Esophagus mucosa (tissue), 1 donor: ENCODE measurements around the gene CAPRIN2. TPM values are rescaled to one million over a fixed set of nuclear protein-coding genes. Genes with fewer than 3 reads are reported as not detected.

Experiments
- ATAC-seq: fragments of 200-7000 bp; cut with Tn5 transposase; one replicate; pipeline ENCODE4 v1.9.1; 2020
- total RNA-seq: library from RNA; stranded (reverse); gene quantifications from one replicate; pipeline ENCODE4 v1.2.4, GENCODE V29; 2023
- donor health status: DM: yes; HTN: yes; CAD: no.

CAPRIN2 gene
- total RNA-seq, 1 donor from 2014 or later: 6.6 TPM

DNA sequence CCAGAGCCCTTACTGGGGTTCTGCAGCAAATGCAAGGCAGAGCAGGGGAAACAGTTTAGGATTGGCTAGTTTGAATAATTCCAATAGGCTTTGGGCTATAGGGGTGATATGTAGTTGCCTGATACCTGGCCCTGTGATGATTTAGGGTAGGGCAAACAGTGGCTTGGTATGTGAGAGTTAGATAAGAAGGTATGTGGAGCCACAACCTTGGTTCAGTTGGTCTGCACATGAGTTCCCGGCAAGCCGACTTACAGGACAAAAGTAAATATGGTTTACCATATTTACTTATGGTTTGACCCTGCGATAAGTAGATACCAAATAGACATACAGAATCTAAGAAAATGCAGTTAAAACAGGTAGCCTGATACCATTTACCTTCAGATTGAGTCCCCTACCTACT is 8.3 kb upstream of the CAPRIN2 start:
- no peak for ATAC-seq

DNA sequence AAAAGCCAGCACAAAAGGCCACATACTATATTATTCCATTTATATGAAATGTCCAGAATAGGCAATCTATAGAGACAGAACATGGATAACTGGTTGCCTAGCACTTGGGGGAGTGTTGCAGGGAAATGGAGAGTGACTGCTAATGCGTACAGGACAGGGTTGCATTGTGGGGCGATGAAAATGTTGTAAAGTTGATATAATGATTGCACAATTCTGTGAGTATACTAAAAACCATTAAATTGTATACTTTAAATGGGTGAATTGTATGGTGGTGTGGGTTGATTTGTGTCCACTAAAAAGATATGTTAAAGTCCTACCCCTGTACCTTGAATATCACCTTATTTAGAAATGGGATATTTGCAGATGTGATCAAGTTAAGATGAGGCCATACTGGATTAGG is 7.0 kb upstream of the CAPRIN2 start:
- ATAC-seq: no peak

DNA sequence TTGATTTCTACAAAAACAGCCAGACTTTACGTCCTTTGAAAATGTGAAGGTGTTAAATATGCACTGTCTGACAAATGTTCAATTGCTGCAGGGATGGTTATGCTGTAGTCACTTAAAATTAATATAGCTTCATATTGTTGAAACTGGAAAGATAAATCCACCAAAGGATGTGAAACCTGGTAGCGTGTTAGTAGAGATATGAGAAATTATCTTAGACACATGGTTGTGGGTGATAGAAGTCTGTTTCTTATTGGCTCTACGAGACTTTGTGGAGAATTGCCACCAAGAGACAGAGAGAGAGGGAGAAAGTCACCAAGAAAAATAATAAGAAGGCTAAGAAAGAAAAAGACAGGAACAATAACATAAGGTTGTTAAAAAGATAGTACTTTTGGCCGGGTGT is 2.6 kb upstream of the CAPRIN2 start:
- no peak for ATAC-seq

DNA sequence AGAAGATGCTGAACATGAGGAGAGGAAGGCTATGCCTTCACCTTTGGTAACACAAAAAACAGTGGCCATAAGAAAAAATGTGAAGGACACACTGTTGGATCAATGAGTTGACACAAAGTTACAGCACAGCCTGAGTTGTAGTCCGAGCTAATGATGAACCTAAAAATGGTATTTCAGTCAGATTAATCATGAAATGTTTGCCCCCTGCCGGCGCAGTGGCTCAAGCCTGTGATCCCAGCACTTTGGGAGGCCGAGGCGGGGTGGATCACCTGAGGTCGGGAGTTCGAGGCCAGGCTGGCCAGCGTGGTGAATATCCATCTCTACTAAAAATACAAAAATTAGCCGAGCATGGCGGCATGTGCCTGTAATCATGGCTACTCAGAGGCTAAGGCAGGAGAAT is 1.3 kb upstream of the CAPRIN2 start:
- ATAC-seq: no peak

- ATAC-seq: no peak
These were observed 628 bp upstream of the CAPRIN2 start for GRCh38 chr12:30755395-30755762.

DNA sequence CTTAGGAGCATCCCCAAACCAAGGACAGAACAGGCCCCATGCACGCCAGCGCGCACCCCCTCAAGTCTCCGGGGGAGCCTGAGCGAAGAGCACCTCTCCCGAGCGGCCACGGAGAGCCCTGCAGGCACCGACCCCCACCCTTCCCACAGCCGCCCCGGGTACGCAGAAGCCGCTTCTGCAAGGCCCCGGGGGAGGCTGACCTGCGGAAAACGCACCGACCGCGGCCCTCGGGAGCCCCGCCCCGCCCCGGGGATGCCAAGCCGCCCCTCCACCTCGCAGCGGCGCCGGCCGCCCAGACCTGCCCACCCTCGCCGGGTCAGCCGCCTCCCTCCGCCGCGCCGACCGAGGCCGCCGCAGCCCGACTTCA is 385 bp downstream of the CAPRIN2 start:
- ATAC-seq: peak; percentile 30

DNA sequence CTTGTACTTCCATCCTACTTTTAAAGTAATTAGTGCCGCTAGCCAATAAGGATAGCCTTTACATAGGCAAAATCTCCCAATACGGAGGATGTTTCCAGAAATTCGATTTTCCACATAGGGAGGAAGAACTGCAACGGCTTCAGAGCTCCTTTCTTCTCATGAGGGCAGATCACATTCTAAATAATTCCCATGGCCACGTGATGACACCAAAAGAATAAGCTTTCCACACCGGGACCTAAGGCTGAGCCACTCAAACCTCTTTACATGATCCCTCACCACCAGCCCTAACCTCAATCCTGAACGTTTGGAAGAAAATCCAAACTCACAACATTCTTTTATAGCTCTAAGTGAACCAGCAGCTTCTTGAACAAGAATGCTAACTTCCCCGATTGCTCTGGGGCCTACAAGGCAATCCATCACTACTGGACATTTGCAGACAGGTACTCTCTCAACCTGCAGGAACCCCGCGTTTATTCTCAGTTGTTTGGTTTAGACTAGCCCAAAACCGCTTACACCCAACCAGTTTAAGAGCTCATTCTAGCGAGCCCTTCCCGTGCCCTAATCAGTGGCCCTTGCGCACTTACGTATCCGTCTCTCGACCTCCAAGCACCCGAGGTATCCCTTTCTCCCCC is 884 bp downstream of the CAPRIN2 start:
- no peak for ATAC-seq

DNA sequence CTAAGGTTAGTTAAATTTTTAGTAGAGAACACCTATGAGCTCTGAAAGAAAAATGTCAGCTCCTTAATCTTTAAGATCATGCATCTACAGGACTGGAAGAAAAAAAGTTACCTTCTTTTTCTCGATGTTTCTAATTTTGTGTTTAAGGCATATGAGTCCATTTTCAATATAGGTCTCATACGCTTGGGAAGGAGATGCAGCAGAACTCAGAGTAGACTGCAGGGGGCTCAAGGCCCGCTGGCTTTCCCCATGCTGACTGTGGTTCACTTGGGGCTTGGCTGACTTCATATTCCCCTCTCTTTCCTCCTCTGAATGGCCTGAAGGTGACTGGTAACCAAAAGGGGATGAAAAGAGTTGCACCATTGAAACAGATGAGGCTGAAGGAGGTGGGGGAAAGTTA is 1.5 kb downstream of the CAPRIN2 start:
- ATAC-seq: no peak

- ATAC-seq: no peak
These were observed 2.5 kb downstream of the CAPRIN2 start for GRCh38 chr12:30752255-30752654.

DNA sequence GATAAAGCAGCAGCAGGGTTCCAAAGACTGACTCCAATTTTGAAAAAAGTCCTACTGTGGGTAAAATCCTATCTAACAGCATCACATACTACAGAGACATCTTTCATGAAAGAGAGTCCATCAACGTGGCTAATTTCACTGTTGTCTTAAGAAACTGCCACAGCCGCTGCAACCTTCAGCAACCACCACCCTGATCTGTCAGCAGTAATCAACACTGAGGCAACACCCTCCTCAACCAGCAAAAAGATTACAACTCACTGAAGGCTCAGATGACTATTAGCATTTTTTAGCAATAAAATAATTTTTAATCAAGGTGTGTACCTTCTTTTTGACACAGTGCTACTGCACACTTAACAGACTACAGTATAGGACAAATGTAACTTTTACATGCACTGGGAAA is 6.6 kb downstream of the CAPRIN2 start:
- ATAC-seq: no peak

GRCh38 chr12:30746190-30746589 is 8.6 kb downstream of the CAPRIN2 start:
- no peak for ATAC-seq

DNA sequence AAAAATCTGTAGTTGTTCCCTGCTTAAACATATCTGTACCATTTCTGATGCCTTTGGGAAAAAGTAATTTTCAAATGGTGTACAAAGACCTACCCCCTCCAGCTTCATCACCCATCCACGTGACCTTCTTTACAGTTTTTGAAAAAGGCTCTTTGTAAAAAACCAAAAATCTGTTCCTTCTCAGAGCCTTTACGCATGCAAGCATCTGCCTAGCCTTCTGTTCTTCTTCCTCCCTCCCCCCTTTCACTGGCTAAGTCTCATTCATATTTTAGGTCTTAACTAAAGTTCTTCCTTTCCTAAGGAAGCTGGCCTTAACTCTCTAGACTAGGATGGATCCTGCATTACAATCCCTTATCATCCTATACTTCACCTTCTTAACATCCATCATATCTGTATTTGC is 10.4 kb downstream of the CAPRIN2 start:
- ATAC-seq: no peak

GRCh38 chr12:30740274-30740673 is 14.5 kb downstream of the CAPRIN2 start:
- ATAC-seq: no peak

DNA sequence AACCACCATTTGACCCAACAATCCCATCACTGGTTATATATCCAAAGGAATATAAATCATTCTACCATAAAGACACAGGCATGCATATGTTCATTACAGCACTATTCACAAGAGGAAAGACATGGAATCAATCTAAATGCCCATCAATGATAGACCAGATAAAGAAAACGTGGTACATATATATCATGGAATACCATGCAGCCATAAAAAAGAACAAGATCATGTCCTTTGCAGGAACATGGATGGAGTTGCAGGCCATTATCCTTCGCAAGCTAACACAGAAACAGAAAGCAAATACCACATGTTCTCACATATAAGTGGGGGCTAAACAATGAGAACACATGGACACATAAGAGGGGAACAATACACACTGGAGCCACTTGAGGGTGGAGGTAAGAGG is 15.7 kb downstream of the CAPRIN2 start:
- ATAC-seq: no peak

DNA sequence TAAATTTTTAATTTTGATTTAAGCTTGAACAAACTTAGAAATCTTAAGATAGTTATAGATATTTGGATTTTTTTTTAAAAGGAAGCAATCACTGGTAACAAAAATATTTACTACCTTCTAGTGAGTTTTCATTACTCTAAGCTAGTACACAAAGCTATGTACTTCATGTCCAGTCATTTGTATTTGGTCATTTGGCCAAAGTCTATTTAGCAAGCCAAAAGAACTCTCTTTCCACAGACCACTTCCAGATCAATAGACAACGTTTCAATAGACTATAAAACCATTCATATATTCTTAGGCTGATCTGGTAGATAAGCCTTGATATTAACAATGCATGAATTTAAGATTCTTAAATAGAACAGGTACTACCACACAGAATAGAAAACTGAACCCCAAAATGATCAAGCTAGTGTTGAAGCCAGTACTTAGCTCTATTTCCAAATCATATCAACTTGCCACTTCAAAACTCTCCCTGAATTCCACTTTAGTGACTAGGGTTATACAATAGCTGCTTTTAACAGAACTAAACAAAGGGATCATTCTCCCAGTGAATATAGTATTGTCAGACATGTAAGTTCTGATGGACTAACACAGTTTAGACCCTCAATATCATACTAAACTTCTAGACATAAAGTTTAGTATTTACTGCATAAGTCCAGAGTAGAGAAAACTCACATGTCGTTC is 21.7 kb downstream of the CAPRIN2 start:
- no peak for ATAC-seq

GRCh38 chr12:30730011-30730410 is 24.7 kb downstream of the CAPRIN2 start:
- ATAC-seq: no peak

GRCh38 chr12:30729547-30729946 is 25.2 kb downstream of the CAPRIN2 start:
- ATAC-seq: no peak

GRCh38 chr12:30726647-30727046 is 28.1 kb downstream of the CAPRIN2 start:
- no peak for ATAC-seq

- ATAC-seq: peak; percentile 55
These were observed 29.0 kb downstream of the CAPRIN2 start for GRCh38 chr12:30725739-30726138.

GRCh38 chr12:30719060-30719459 is 35.7 kb downstream of the CAPRIN2 start:
- ATAC-seq: no peak

DNA sequence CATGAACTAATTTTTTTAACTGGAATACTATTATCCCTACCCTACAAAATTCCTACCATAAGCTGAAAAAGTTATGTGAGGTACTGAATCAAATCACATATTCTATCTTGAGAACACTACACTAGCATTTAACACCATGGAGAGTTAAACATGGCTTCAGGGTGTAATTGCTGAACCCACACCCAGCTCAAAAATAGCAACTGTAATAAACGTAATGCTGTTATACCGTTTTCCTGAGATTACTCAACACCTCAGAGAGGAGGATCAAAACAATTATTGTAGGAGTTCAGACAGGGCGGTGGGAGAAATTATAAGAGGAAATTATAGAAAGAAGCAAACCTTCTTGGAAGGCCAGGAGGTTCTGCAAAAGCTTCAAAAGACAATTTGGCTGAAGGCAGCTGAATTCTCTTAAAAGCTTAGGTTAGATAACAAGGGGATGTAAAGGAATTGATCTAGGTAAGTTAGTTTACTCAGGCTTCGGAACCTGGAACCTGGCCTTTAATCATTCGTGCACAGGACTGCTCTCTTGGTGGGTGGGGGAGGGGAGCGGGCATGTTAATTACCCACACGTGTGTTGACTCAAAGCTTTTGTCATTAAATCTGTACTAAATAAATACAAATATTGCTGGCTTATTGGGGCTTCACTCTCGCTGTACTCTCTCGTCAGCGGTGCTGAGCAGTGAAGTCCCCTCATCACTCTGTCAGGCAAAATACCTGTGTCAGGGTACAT is 47.0 kb downstream of the CAPRIN2 start:
- ATAC-seq: no peak

DNA sequence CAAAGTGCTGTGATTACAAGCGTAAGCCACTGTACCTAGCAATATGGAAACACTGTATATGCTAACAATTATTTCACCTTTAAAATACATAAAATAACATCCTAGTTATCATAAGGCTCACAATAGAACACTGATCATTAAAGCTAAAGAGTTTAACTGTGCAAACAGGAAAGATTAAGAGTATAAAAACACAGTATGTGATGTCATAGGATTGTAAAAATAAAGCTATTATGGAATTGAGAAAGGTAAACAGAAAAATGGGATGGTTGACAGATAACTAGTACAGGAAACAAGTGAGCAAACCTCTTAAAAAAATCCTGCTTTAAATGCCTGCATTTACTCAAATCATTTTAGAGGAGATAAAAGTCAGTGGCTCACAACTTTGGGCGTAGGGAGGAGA is 48.3 kb downstream of the CAPRIN2 start:
- peak; percentile 44 for ATAC-seq

DNA sequence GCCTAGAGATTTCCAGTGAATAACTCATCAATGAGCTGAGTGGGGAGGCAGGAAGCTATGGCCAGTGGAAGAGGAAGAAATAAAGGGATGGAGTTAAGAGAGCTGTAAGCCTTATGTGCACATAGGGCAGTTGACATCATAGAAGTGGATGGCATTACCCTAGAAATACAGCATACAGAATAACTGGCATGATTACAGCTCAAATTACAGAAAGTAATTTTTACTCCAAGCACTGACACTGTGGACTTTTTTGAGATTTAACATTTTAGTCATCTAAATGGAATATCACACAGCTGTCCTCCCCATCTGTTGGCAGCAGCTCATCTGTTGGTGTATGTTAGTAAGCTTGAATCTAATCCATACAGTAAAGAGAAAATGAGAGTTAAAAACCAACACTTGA is 53.7 kb downstream of the CAPRIN2 start:
- ATAC-seq: no peak

DNA sequence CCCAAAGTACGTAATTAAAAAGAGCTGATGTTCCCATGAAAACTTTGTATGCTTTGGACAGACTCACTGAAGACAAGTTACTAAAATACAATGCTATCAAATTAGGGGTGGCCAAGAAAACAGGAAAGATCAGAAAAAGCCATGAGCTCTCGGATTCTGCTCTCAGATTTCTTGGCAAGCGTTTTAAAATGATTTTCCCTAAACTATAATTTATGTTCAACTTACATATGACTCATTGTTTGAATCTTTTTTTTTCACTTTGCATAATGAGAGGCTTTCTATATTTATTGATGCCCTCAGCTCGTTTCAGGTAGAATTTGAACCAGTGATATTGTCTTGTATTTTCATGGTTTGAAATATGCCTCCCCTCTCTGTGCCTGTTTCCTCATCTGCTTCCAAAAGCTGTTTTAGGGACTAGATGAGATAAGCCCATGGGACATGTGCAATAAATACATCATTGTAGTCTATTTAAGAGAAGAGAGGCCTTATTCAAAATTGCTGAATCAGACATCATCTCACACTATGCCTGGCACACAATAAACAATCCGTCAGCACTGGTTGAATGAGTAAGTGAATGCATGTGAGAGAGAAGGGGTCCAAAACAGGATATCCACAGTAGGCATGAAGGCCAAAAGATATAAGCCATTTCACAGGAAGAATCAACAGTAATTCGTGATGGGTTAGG is 54.4 kb downstream of the CAPRIN2 start:
- no peak for ATAC-seq
